NCI-H2171 (cell line): Measurements from ENCODE around the gene PDE6D.

ENCODE experiments used
- DNase-seq: peaks from one replicate; lab custom pipeline; 2025; lab: John Stamatoyannopoulos, UW

The PDE6D gene

GRCh38 chr2:231706731-231707624, 74.1 kb downstream of the PDE6D start:
- DNase-seq: peak; percentile 84

GRCh38 chr2:231704017-231704416, 77.1 kb downstream of the PDE6D start:
- no peak for DNase-seq

- peak; percentile 80 for DNase-seq
Observed at GRCh38 chr2:231701456-231702373, 79.4 kb downstream of the PDE6D start.

- DNase-seq: no peak
Observed at GRCh38 chr2:231699006-231699405, 82.1 kb downstream of the PDE6D start.

- no peak for DNase-seq
Observed at GRCh38 chr2:231696004-231696367, 85.1 kb downstream of the PDE6D start.

GRCh38 chr2:231693956-231694355, 87.1 kb downstream of the PDE6D start:
- no peak for DNase-seq

- no peak for DNase-seq
Observed at GRCh38 chr2:231692847-231693246, 88.2 kb downstream of the PDE6D start.

- no peak for DNase-seq
Observed at GRCh38 chr2:231691251-231691772, 89.8 kb downstream of the PDE6D start.

GRCh38 chr2:231689124-231689893, 91.8 kb downstream of the PDE6D start:
- no peak for DNase-seq

GRCh38 chr2:231688719-231689118, 92.4 kb downstream of the PDE6D start:
- DNase-seq: no peak

GRCh38 chr2:231687961-231688360, 93.1 kb downstream of the PDE6D start:
- DNase-seq: no peak

- no peak for DNase-seq
Observed at GRCh38 chr2:231687133-231687852, 93.8 kb downstream of the PDE6D start.

- no peak for DNase-seq
Observed at GRCh38 chr2:231686192-231687100, 94.6 kb downstream of the PDE6D start.

- DNase-seq: no peak
Observed at GRCh38 chr2:231685349-231686191, 95.5 kb downstream of the PDE6D start.

- no peak for DNase-seq
Observed at GRCh38 chr2:231684314-231685223, 96.5 kb downstream of the PDE6D start.

GRCh38 chr2:231683292-231684235, 97.5 kb downstream of the PDE6D start:
- no peak for DNase-seq
